ENCODE data around the gene ZNF484. TPM values are rescaled to one million over a fixed set of nuclear protein-coding genes. Genes with fewer than 3 reads are reported as not detected.
A peak's percentile ranks its signal among the peaks of the same experiment; 100 is the strongest.
"Not testable (repeated sequence)": the region's sequence is repeated elsewhere in the genome, so short reads cannot be mapped to it uniquely, and the experiment has no call there.

The ZNF484 gene
- polyA plus RNA-seq = 6.2 TPM
- long read RNA-seq, donor 1, partial matches to known transcripts = 0 of 1 reads
- long read RNA-seq, donor 1, other reads (novel, unspliced or antisense) = 0 of 1 reads
- long read RNA-seq, donor 2 = 0 reads
- long read RNA-seq, donor 3 = 0 reads
- long read RNA-seq, donor 4 = 0 reads
- long read RNA-seq, donor 5, partial matches to known transcripts = 0 of 1 reads
- long read RNA-seq, donor 5, other reads (novel, unspliced or antisense) = 0 of 1 reads
- long read RNA-seq, donor 6, partial matches to known transcripts = 0 of 1 reads
- long read RNA-seq, donor 6, other reads (novel, unspliced or antisense) = 0 of 1 reads
- long read RNA-seq, donor 7, partial matches to known transcripts = 0 of 1 reads
- long read RNA-seq, donor 7, other reads (novel, unspliced or antisense) = 0 of 1 reads
- long read RNA-seq, donor 8, partial matches to known transcripts = 0 of 2 reads
- long read RNA-seq, donor 8, other reads (novel, unspliced or antisense) = 0 of 2 reads
- long read RNA-seq, donor 9 = 0 reads
- long read RNA-seq, donor 10, partial matches to known transcripts = 0 of 1 reads
- long read RNA-seq, donor 10, other reads (novel, unspliced or antisense) = 0 of 1 reads
- long read RNA-seq, donor 11, partial matches to known transcripts = 0 of 1 reads
- long read RNA-seq, donor 11, other reads (novel, unspliced or antisense) = 0 of 1 reads

- 95% methylated on average over 5 of the region's 28 CpGs for WGBS (ENCODE audit: insufficient coverage, low lambda C conversion rate)
- no peaks in the 10 kb centered on the region for H3K4me1 ChIP-seq (ENCODE audit: control insufficient read depth, insufficient read depth, low read length)
These were observed at the start of gene ZNF484 for GRCh38 chr9:92877531-92878430. Gene ZNF484 (minus strand): TSS chr9:92878038. CDS start chr9:92875029, 3,009 bp downstream.

GRCh38 chr9:92920437-92920836 is 42.6 kb upstream of the ZNF484 start:
- Histone ChIP-seq H3K4me1 (ENCODE audit: control insufficient read depth, insufficient read depth, low read length) (no peaks in the 10 kb centered on the region), H3K27me3 (ENCODE audit: control insufficient read depth, insufficient read depth, low read length) (peaks cover 11% of the 10 kb centered on the region), H3K27ac (ENCODE audit: low read length) (no peak overlapping the region), H3K36me3 (ENCODE audit: control insufficient read depth, insufficient read depth, low read length) (no peaks in the 10 kb centered on the region), H3K9me3 (ENCODE audit: control insufficient read depth, low read depth, low read length) (no peaks in the 10 kb centered on the region), H3K4me3 (ENCODE audit: low read length) (no peak overlapping the region)
- WGBS (ENCODE audit: insufficient coverage, low lambda C conversion rate) = no CpG with 5 or more reads among the region's 1 CpG
- DNase-seq = no peak

More at GRCh38 chr9:92877531-92878430, at the start of gene ZNF484:
- no peaks in the 10 kb centered on the region for H3K27me3 ChIP-seq (ENCODE audit: control insufficient read depth, insufficient read depth, low read length)
- peak within 1 kb of the TSS; percentile 58 for H3K4me3 ChIP-seq (ENCODE audit: low read length)
- peak; percentile 98 to 99 for DNase-seq
- H3K27ac ChIP-seq (ENCODE audit: low read length) = peak within 1 kb of the TSS; percentile 51
- no peaks in the 10 kb centered on the region for H3K9me3 ChIP-seq (ENCODE audit: control insufficient read depth, low read depth, low read length)
- no peaks in the 10 kb centered on the region for H3K36me3 ChIP-seq (ENCODE audit: control insufficient read depth, insufficient read depth, low read length)

GRCh38 chr9:92917176-92917800 is 39.5 kb upstream of the ZNF484 start:
- no CpG with 5 or more reads among the region's 2 CpGs for WGBS (ENCODE audit: insufficient coverage, low lambda C conversion rate)
- H3K27me3 ChIP-seq (ENCODE audit: control insufficient read depth, insufficient read depth, low read length) = peaks cover 26% of the 10 kb centered on the region
- H3K9me3 ChIP-seq (ENCODE audit: control insufficient read depth, low read depth, low read length) = no peaks in the 10 kb centered on the region
- H3K4me1 ChIP-seq (ENCODE audit: control insufficient read depth, insufficient read depth, low read length) = no peaks in the 10 kb centered on the region
- H3K36me3 ChIP-seq (ENCODE audit: control insufficient read depth, insufficient read depth, low read length) = no peaks in the 10 kb centered on the region
- no peak overlapping the region for H3K4me3 ChIP-seq (ENCODE audit: low read length)
- H3K27ac ChIP-seq (ENCODE audit: low read length) = no peak overlapping the region
- DNase-seq = no peak

GRCh38 chr9:92911511-92912475 is 34.0 kb upstream of the ZNF484 start:
- no peaks in the 10 kb centered on the region for H3K4me1 ChIP-seq (ENCODE audit: control insufficient read depth, insufficient read depth, low read length)
- no peaks in the 10 kb centered on the region for H3K9me3 ChIP-seq (ENCODE audit: control insufficient read depth, low read depth, low read length)
- no peak for DNase-seq
- 46% methylated on average over 6 of the region's 11 CpGs for WGBS (ENCODE audit: insufficient coverage, low lambda C conversion rate)
- H3K27ac ChIP-seq (ENCODE audit: low read length) = no peak overlapping the region
- peaks cover 26% of the 10 kb centered on the region for H3K27me3 ChIP-seq (ENCODE audit: control insufficient read depth, insufficient read depth, low read length)
- no peaks in the 10 kb centered on the region for H3K36me3 ChIP-seq (ENCODE audit: control insufficient read depth, insufficient read depth, low read length)
- H3K4me3 ChIP-seq (ENCODE audit: low read length) = no peak overlapping the region

GRCh38 chr9:92905137-92905536 is 27.3 kb upstream of the ZNF484 start:
- WGBS (ENCODE audit: insufficient coverage, low lambda C conversion rate) = no CpG with 5 or more reads among the region's 6 CpGs
- DNase-seq; H3K4me3 ChIP-seq (ENCODE audit: low read length); H3K36me3 ChIP-seq (ENCODE audit: control insufficient read depth, insufficient read depth, low read length); H3K27me3 ChIP-seq (ENCODE audit: control insufficient read depth, insufficient read depth, low read length); H3K9me3 ChIP-seq (ENCODE audit: control insufficient read depth, low read depth, low read length); H3K4me1 ChIP-seq (ENCODE audit: control insufficient read depth, insufficient read depth, low read length); H3K27ac ChIP-seq (ENCODE audit: low read length): not testable (repeated sequence)

GRCh38 chr9:92897323-92897722 is 19.5 kb upstream of the ZNF484 start:
- no peaks in the 10 kb centered on the region for H3K27me3 ChIP-seq (ENCODE audit: control insufficient read depth, insufficient read depth, low read length)
- peaks cover 5% of the 10 kb centered on the region for H3K4me1 ChIP-seq (ENCODE audit: control insufficient read depth, insufficient read depth, low read length)
- no peak overlapping the region for H3K27ac ChIP-seq (ENCODE audit: low read length)
- H3K9me3 ChIP-seq (ENCODE audit: control insufficient read depth, low read depth, low read length) = no peaks in the 10 kb centered on the region
- no peak overlapping the region for H3K4me3 ChIP-seq (ENCODE audit: low read length)
- H3K36me3 ChIP-seq (ENCODE audit: control insufficient read depth, insufficient read depth, low read length) = no peaks in the 10 kb centered on the region
- DNase-seq = no peak
- WGBS (ENCODE audit: insufficient coverage, low lambda C conversion rate) = no CpG with 5 or more reads among the region's 3 CpGs

- WGBS (ENCODE audit: insufficient coverage, low lambda C conversion rate) = no CpG with 5 or more reads among the region's 3 CpGs
- H3K9me3 ChIP-seq (ENCODE audit: control insufficient read depth, low read depth, low read length) = no peaks in the 10 kb centered on the region
- H3K4me1 ChIP-seq (ENCODE audit: control insufficient read depth, insufficient read depth, low read length) = peaks cover 10% of the 10 kb centered on the region
- no peaks in the 10 kb centered on the region for H3K27me3 ChIP-seq (ENCODE audit: control insufficient read depth, insufficient read depth, low read length)
- DNase-seq = no peak
- no peaks in the 10 kb centered on the region for H3K36me3 ChIP-seq (ENCODE audit: control insufficient read depth, insufficient read depth, low read length)
- H3K27ac ChIP-seq (ENCODE audit: low read length) = no peak overlapping the region
- H3K4me3 ChIP-seq (ENCODE audit: low read length) = no peak overlapping the region
These were observed 18.1 kb upstream of the ZNF484 start for GRCh38 chr9:92895812-92896436.

GRCh38 chr9:92894711-92895362 is 17.0 kb upstream of the ZNF484 start:
- no peak for DNase-seq
- no peaks in the 10 kb centered on the region for H3K9me3 ChIP-seq (ENCODE audit: control insufficient read depth, low read depth, low read length)
- no peaks in the 10 kb centered on the region for H3K36me3 ChIP-seq (ENCODE audit: control insufficient read depth, insufficient read depth, low read length)
- no peak overlapping the region for H3K4me3 ChIP-seq (ENCODE audit: low read length)
- H3K27ac ChIP-seq (ENCODE audit: low read length) = no peak overlapping the region
- H3K4me1 ChIP-seq (ENCODE audit: control insufficient read depth, insufficient read depth, low read length) = peaks cover 10% of the 10 kb centered on the region
- H3K27me3 ChIP-seq (ENCODE audit: control insufficient read depth, insufficient read depth, low read length) = no peaks in the 10 kb centered on the region
- no CpG with 5 or more reads among the region's 6 CpGs for WGBS (ENCODE audit: insufficient coverage, low lambda C conversion rate)
